H1 (cell line): ENCODE data around the gene CSF2RB. TPM values are rescaled to one million over a fixed set of nuclear protein-coding genes. Genes with fewer than 3 reads are reported as not detected.

Experiments
- CTCF ChIA-PET: fragments of 300-600 bp; sonication (Branson Sonifier 250); formaldehyde crosslinking; loops from one replicate; lab custom pipeline; 2021; ENCODE audit not compliant: partially characterized antibody; lab: Charles Lee
- POLR2A ChIA-PET: fragments of 300-600 bp; sonication (Branson Sonifier 250); formaldehyde crosslinking; loops from one replicate; lab custom pipeline; 2021; ENCODE audit warnings: inconsistent platforms; ENCODE audit not compliant: partially characterized antibody; lab: Charles Lee
- DNase-seq, 2 experiments: peaks; one replicate each; pipeline versions ENCODE4 v3.0.0 to v3.0.0-alpha.2; 2010 to 2022; ENCODE audit warnings: low spot score in 2 of 2, low read depth in 1 of 2, mixed read lengths in 1 of 2
- FAIRE-seq: peaks from 2 replicates; lab custom pipeline; 2011; peaks lifted over from hg19 to GRCh38; lab: Jason Lieb, UNC
- H2AFZ ChIP-seq: 2 replicates; pipeline ENCODE4 v1.8.1; 2012; ENCODE audit warnings: low read length, inconsistent platforms
- H2AK5ac ChIP-seq: 2 replicates; pipeline ENCODE4 v1.6.1; 2013; ENCODE audit warnings: low read depth, low read length
- H2BK120ac ChIP-seq: replicated peaks from 2 replicates; pipeline ENCODE3; 2013; ENCODE audit warnings: low read depth, low read length, inconsistent platforms
- H2BK12ac ChIP-seq: 2 replicates; pipeline ENCODE4 v1.6.1; 2013; ENCODE audit warnings: low read depth, low read length
- H2BK15ac ChIP-seq: 2 replicates; pipeline ENCODE4 v1.6.1; 2013; ENCODE audit warnings: low read length
- H2BK20ac ChIP-seq: 2 replicates; pipeline ENCODE4 v1.6.1; 2013; ENCODE audit warnings: low read length
- H2BK5ac ChIP-seq: 2 replicates; pipeline ENCODE4 v1.6.1; 2013; ENCODE audit warnings: low read depth, low read length
- H3K14ac ChIP-seq: 2 replicates; pipeline ENCODE4 v1.6.1; 2013; ENCODE audit warnings: inconsistent platforms; ENCODE audit not compliant: insufficient read length
- H3K18ac ChIP-seq: 2 replicates; pipeline ENCODE4 v1.6.1; 2013; ENCODE audit warnings: low read length; ENCODE audit errors: extremely low read depth
- H3K23ac ChIP-seq: 2 replicates; pipeline ENCODE4 v1.6.1; 2013; ENCODE audit warnings: inconsistent platforms; ENCODE audit not compliant: insufficient read length
- H3K23me2 ChIP-seq: 2 replicates; pipeline ENCODE4 v1.6.1; 2013; ENCODE audit warnings: low read depth, low read length
- H3K27ac ChIP-seq: 2 replicates; pipeline ENCODE4 v1.6.1; 2011; ENCODE audit warnings: low read depth, low read length, inconsistent platforms
- H3K27me3 ChIP-seq, 4 experiments: replicated peaks in 1 of 4; 1 replicate in 1 of 4; 2 replicates in 3 of 4; pipeline versions ENCODE4 v1.6.1 to v1.8.1; 2011 to 2013; ENCODE audit warnings: low read length in 3 of 4, mild to moderate bottlenecking in 3 of 4, inconsistent platforms in 2 of 4, mixed read lengths in 2 of 4, moderate library complexity in 1 of 4; ENCODE audit not compliant: control insufficient read depth in 3 of 4, insufficient read depth in 3 of 4; ENCODE audit errors: extremely low read depth in 1 of 4
- H3K36me3 ChIP-seq, 4 experiments: 2 replicates each; pipeline versions ENCODE4 v1.6.1 to v1.8.1; 2011 to 2013; ENCODE audit warnings: mild to moderate bottlenecking in 4 of 4, low read length in 3 of 4, moderate library complexity in 2 of 4, control low read depth in 1 of 4, inconsistent platforms in 1 of 4; ENCODE audit not compliant: insufficient read depth in 4 of 4, control insufficient read depth in 2 of 4
- H3K4ac ChIP-seq: replicated peaks from 2 replicates; pipeline ENCODE3; 2013; ENCODE audit warnings: low read length, low read depth, mixed read lengths, inconsistent platforms; ENCODE audit not compliant: insufficient read length
- H3K4me1 ChIP-seq, 4 experiments: replicated peaks in 1 of 4; 1 replicate in 1 of 4; 2 replicates in 3 of 4; pipeline versions ENCODE4 v1.6.1 to v1.8.1; 2011 to 2013; ENCODE audit warnings: low read length in 3 of 4, inconsistent platforms in 2 of 4, mixed read lengths in 1 of 4; ENCODE audit not compliant: insufficient read depth in 4 of 4, control insufficient read depth in 3 of 4
- H3K4me2 ChIP-seq, 2 experiments: 2 replicates each; pipeline versions ENCODE4 v1.6.1 to v1.8.1; 2011 to 2013; ENCODE audit warnings: low read depth in 2 of 2, low read length in 2 of 2, control low read depth in 1 of 2, inconsistent platforms in 1 of 2, mild to moderate bottlenecking in 1 of 2; ENCODE audit not compliant: insufficient read depth in 1 of 2
- H3K4me3 ChIP-seq, 4 experiments: fragments of 200-600, 300-600 bp in 1 of 4; sonication (generic), shearing (Covaris generic), sonication (Bioruptor Twin) in 1 of 4; 2 replicates each; pipeline versions ENCODE4 v1.5.1 to v1.8.1; 2011 to 2016; ENCODE audit warnings: low read length in 4 of 4, low read depth in 3 of 4, control low read depth in 2 of 4, inconsistent platforms in 2 of 4, mild to moderate bottlenecking in 2 of 4, mixed read lengths in 1 of 4, moderate library complexity in 1 of 4; ENCODE audit not compliant: insufficient read depth in 2 of 4; ENCODE audit errors: extremely low read depth in 1 of 4
- H3K56ac ChIP-seq: replicated peaks from 2 replicates; pipeline ENCODE3; 2013; ENCODE audit warnings: low read depth, mild to moderate bottlenecking, mixed read lengths, low read length, inconsistent platforms; ENCODE audit not compliant: insufficient read length
- H3K79me1 ChIP-seq: 2 replicates; pipeline ENCODE4 v1.6.1; 2013; ENCODE audit warnings: low read depth, low read length, control low read depth
- H3K79me2 ChIP-seq, 2 experiments: 2 replicates each; pipeline versions ENCODE4 v1.6.1 to v1.8.1; 2012 to 2013; ENCODE audit warnings: low read length in 2 of 2, mild to moderate bottlenecking in 2 of 2, inconsistent platforms in 1 of 2; ENCODE audit not compliant: insufficient read depth in 2 of 2, control insufficient read depth in 1 of 2
- H3K9ac ChIP-seq, 4 experiments: replicated peaks in 1 of 4; 1 replicate in 1 of 4; 2 replicates in 3 of 4; pipeline versions ENCODE4 v1.6.1 to v1.8.1; 2011 to 2013; ENCODE audit warnings: low read depth in 3 of 4, low read length in 3 of 4, control low read depth in 2 of 4, mild to moderate bottlenecking in 2 of 4, moderate library complexity in 2 of 4, inconsistent platforms in 1 of 4; ENCODE audit errors: extremely low read depth in 1 of 4
- H3K9me3 ChIP-seq, 2 experiments: 2 replicates each; pipeline versions ENCODE4 v1.6.1 to v1.8.1; 2012 to 2013; ENCODE audit warnings: mild to moderate bottlenecking in 2 of 2, moderate library complexity in 2 of 2, control low read depth in 1 of 2, inconsistent platforms in 1 of 2, low read depth in 1 of 2, low read length in 1 of 2, mixed read lengths in 1 of 2; ENCODE audit not compliant: insufficient read depth in 2 of 2
- H4K20me1 ChIP-seq, 2 experiments: replicated peaks in 1 of 2; 2 replicates each; pipeline versions ENCODE3 to v1.8.1; 2011 to 2013; ENCODE audit warnings: inconsistent platforms in 2 of 2, low read length in 2 of 2, mild to moderate bottlenecking in 1 of 2; ENCODE audit not compliant: insufficient read depth in 2 of 2, control insufficient read depth in 1 of 2
- H4K5ac ChIP-seq: 2 replicates; pipeline ENCODE4 v1.6.1; 2013; ENCODE audit warnings: low read length, low read depth, mixed read lengths, inconsistent platforms; ENCODE audit not compliant: insufficient read length
- H4K8ac ChIP-seq: 2 replicates; pipeline ENCODE4 v1.8.0; 2013; ENCODE audit warnings: mild to moderate bottlenecking, moderate library complexity, low read length, inconsistent platforms; ENCODE audit not compliant: insufficient read depth; ENCODE audit errors: extremely low read depth
- H4K91ac ChIP-seq: replicated peaks from 2 replicates; pipeline ENCODE3; 2013; ENCODE audit warnings: low read length, mixed read lengths, inconsistent platforms; ENCODE audit not compliant: insufficient read length
- BCL11A ChIP-seq, 2 experiments: IDR thresholded peaks; one replicate each; pipeline ENCODE4 v1.6.1; 2011; ENCODE audit warnings: low read depth in 2 of 2, low read length in 2 of 2, mild to moderate bottlenecking in 2 of 2
- BRCA1 ChIP-seq: IDR thresholded peaks from 2 replicates; pipeline ENCODE4 v1.6.1; 2012; ENCODE audit warnings: low read depth, low read length, improper control_type of control experiment
- CEBPB ChIP-seq: IDR thresholded peaks from 2 replicates; pipeline ENCODE4 v1.6.1; 2012; ENCODE audit warnings: low read depth, low read length
- GABPA ChIP-seq: IDR thresholded peaks from 2 replicates; pipeline ENCODE4 v1.6.1; 2011; ENCODE audit warnings: mild to moderate bottlenecking, low read length, moderate library complexity, borderline replicate concordance; ENCODE audit not compliant: insufficient read depth
- HDAC6 ChIP-seq: IDR thresholded peaks from one replicate; pipeline ENCODE4 v1.7.1; 2012; ENCODE audit warnings: low read depth, mild to moderate bottlenecking, inconsistent platforms, low read length, moderate library complexity
- KDM4A ChIP-seq: IDR thresholded peaks from one replicate; pipeline ENCODE4 v1.7.1; 2012; ENCODE audit warnings: low read depth, mild to moderate bottlenecking, moderate library complexity, low read length, inconsistent platforms; ENCODE audit not compliant: severe bottlenecking
- NRF1 ChIP-seq: IDR thresholded peaks from 2 replicates; pipeline ENCODE4 v1.6.1; 2011; ENCODE audit warnings: mild to moderate bottlenecking, low read depth, low read length, improper control_type of control experiment
- SRF ChIP-seq: IDR thresholded peaks from 2 replicates; pipeline ENCODE4 v1.6.1; 2011; ENCODE audit warnings: mild to moderate bottlenecking, low read depth, low read length, moderate library complexity
- WGBS, 2 experiments: shearing (Covaris generic) in 1 of 2; methylation state at CpG; one replicate each; pipeline versions ENCODE4 v1.1.6 to v1.1.7; 2013 to 2015; ENCODE audit warnings: low lambda C conversion rate in 2 of 2, mixed read lengths in 2 of 2, inconsistent platforms in 1 of 2, low coverage in 1 of 2, missing lambda C conversion rate in 1 of 2; ENCODE audit not compliant: insufficient replicate concordance in 2 of 2, insufficient coverage in 1 of 2, insufficient read length in 1 of 2; ENCODE audit errors: extremely low coverage in 1 of 2, missing lambda C conversion rate in 1 of 2; 5-methylcytosine and 5-hydroxymethylcytosine counted together
- polyA plus RNA-seq, 7 experiments: library from polyadenylated mRNA; depleted of rRNA in 3 of 7; stranded (reverse) in 5 of 7; unstranded in 2 of 7; fragments of >200 nt in 5 of 7; fragments of 200-250 nt in 2 of 7; gene quantifications; 1 replicate in 5 of 7; 2 replicates in 1 of 7; 4 replicates in 1 of 7; pipeline versions ENCODE4 v1.2.1 to v1.2.3, GENCODE V29; 2011 to 2013; ENCODE audit warnings: missing spikeins in 2 of 7, mixed read lengths in 2 of 7
- total RNA-seq: library from RNA; stranded (reverse); fragmentation: NEBNext Ultra II Directional; extraction: Animal tissue kit (Norgen Biotek cat#: 25700); gene quantifications from 2 replicates; pipeline ENCODE4 v1.2.1, GENCODE V29; 2021
- TF ChIP-seq, protein P1 (sequence below): IDR thresholded peaks from 2 replicates; pipeline ENCODE4 v1.6.1; 2012; ENCODE audit warnings: low read length, inconsistent platforms
- TF ChIP-seq, protein P2 (sequence below), 3 experiments: IDR thresholded peaks; 1 replicate in 2 of 3; 2 replicates in 1 of 3; pipeline versions ENCODE4 v1.5.1 to v1.6.1; 2011; ENCODE audit warnings: low read length in 3 of 3, mild to moderate bottlenecking in 3 of 3, inconsistent platforms in 2 of 3, low read depth in 1 of 3, moderate library complexity in 1 of 3; ENCODE audit not compliant: insufficient read depth in 1 of 3; ENCODE audit errors: control extremely low read depth in 1 of 3

The CSF2RB gene
- total and polyA plus RNA-seq, 2 of the 8 experiments (the other 6 are each of a cell fraction or from before 2014, with no cell fraction given): not detected

DNA sequence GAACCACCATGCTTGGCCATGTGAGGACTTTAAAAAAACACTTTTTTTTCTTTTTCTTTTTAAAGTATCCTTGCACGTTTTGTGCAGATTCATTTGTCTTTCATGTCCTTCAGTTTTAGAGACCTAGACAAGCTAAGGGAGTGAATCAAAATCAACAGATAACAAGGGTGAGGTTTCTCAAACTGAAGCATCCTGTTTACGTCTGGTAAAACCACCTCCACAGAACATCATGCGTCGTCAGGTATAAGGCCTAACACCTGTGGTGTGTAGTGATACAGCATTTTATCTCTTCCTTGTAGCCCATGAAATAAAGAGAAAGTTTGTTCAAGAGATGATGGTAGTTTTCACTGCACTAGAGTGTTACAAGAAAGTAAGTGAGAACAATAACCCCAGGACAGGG is 26.3 kb upstream of the CSF2RB start:
- H3K4me2 ChIP-seq: no peak overlapping the region
- H2BK12ac ChIP-seq: no peak overlapping the region
- no peak overlapping the region for H3K56ac ChIP-seq
- no peaks in the 10 kb centered on the region for H3K79me2 ChIP-seq
- no peaks in the 10 kb centered on the region for H3K23me2 ChIP-seq
- WGBS, 2 experiments: 91% methylated on average over 4 of the region's 4 CpGs; no CpG with 5 or more reads in 1 of the 2 experiments
- H4K5ac ChIP-seq: no peak overlapping the region
- no peak overlapping the region for H3K18ac ChIP-seq
- no peaks in the 10 kb centered on the region for H4K20me1 ChIP-seq
- DNase-seq (no peak), FAIRE-seq (no peak)
- no peak overlapping the region for H3K27ac ChIP-seq
- no peak overlapping the region for H3K23ac ChIP-seq
- H3K4me3 ChIP-seq: no peak overlapping the region
- H4K8ac ChIP-seq: no peak overlapping the region
- H2BK15ac ChIP-seq: no peak overlapping the region
- H3K36me3 ChIP-seq: no peaks in the 10 kb centered on the region
- H2BK120ac ChIP-seq: no peak overlapping the region
- no peak overlapping the region for H3K14ac ChIP-seq
- no peak overlapping the region for H4K91ac ChIP-seq
- ChIA-PET CTCF (interaction anchor here (0.9 to 1.5 kb wide), 2 partner anchors 12 to 24 kb away, joined by 3 read pairs; no protein-coding TSS in a partner anchor), POLR2A (no interaction called here)
- no peak overlapping the region for H3K9ac ChIP-seq
- no peak overlapping the region for H3K4ac ChIP-seq
- no peak overlapping the region for H2BK20ac ChIP-seq
- H3K4me1 ChIP-seq: peaks cover 0 to 4% (median 0%) of the 10 kb centered on the region in 4 experiments; a peak in 2 of 7 replicates
- no peaks in the 10 kb centered on the region for H3K79me1 ChIP-seq
- no peak overlapping the region for H2AFZ ChIP-seq
- no peak overlapping the region for H2BK5ac ChIP-seq
- H2AK5ac ChIP-seq: no peak overlapping the region
- no peaks in the 10 kb centered on the region for H3K27me3 ChIP-seq
- peaks cover 0 to 6% of the 10 kb centered on the region in 2 experiments; a peak in 1 of 4 replicates for H3K9me3 ChIP-seq
- TF ChIP-seq KDM4A (no peak), CEBPB (no peak), BRCA1 (no peak), BCL11A (IDR thresholded peaks at IDR 0.05; ENCODE audit: low read depth in 2 of 2, low read length in 2 of 2) (no peak), SRF (no peak), GABPA (no peak), HDAC6 (no peak), NRF1 (no peak)
- TF ChIP-seq, protein P1, sequence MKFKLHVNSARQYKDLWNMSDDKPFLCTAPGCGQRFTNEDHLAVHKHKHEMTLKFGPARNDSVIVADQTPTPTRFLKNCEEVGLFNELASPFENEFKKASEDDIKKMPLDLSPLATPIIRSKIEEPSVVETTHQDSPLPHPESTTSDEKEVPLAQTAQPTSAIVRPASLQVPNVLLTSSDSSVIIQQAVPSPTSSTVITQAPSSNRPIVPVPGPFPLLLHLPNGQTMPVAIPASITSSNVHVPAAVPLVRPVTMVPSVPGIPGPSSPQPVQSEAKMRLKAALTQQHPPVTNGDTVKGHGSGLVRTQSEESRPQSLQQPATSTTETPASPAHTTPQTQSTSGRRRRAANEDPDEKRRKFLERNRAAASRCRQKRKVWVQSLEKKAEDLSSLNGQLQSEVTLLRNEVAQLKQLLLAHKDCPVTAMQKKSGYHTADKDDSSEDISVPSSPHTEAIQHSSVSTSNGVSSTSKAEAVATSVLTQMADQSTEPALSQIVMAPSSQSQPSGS: no peak
- TF ChIP-seq, protein P2, sequence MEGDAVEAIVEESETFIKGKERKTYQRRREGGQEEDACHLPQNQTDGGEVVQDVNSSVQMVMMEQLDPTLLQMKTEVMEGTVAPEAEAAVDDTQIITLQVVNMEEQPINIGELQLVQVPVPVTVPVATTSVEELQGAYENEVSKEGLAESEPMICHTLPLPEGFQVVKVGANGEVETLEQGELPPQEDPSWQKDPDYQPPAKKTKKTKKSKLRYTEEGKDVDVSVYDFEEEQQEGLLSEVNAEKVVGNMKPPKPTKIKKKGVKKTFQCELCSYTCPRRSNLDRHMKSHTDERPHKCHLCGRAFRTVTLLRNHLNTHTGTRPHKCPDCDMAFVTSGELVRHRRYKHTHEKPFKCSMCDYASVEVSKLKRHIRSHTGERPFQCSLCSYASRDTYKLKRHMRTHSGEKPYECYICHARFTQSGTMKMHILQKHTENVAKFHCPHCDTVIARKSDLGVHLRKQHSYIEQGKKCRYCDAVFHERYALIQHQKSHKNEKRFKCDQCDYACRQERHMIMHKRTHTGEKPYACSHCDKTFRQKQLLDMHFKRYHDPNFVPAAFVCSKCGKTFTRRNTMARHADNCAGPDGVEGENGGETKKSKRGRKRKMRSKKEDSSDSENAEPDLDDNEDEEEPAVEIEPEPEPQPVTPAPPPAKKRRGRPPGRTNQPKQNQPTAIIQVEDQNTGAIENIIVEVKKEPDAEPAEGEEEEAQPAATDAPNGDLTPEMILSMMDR (IDR thresholded peaks at IDR 0.05; ENCODE audit: control extremely low read depth in 1 of 3, insufficient read depth in 1 of 3, low read depth in 1 of 3, low read length in 3 of 3): no peak
